Measurements from ENCODE around the gene EDAR.

- TF ChIP-seq CREB1 (IDR thresholded peaks at IDR 0.05; ENCODE audit: low read depth) (no peak), EP300 (IDR thresholded peaks at IDR 0.05; ENCODE audit: borderline replicate concordance) (no peak), TAF1 (IDR thresholded peaks at IDR 0.05; ENCODE audit: low read depth) (no peak), NFIC (IDR thresholded peaks at IDR 0.05) (no peak), USF1 (IDR thresholded peaks at IDR 0.05) (no peak), EGR1 (IDR thresholded peaks at IDR 0.05) (no peak), FOXM1 (IDR thresholded peaks at IDR 0.05; ENCODE audit: borderline replicate concordance, low read depth) (no peak), YY1 (IDR thresholded peaks at IDR 0.05; ENCODE audit: low read depth) (no peak), MAX (IDR thresholded peaks at IDR 0.05) (no peak), CEBPB (IDR thresholded peaks at IDR 0.05) (no peak)
- TF ChIP-seq, protein P1, sequence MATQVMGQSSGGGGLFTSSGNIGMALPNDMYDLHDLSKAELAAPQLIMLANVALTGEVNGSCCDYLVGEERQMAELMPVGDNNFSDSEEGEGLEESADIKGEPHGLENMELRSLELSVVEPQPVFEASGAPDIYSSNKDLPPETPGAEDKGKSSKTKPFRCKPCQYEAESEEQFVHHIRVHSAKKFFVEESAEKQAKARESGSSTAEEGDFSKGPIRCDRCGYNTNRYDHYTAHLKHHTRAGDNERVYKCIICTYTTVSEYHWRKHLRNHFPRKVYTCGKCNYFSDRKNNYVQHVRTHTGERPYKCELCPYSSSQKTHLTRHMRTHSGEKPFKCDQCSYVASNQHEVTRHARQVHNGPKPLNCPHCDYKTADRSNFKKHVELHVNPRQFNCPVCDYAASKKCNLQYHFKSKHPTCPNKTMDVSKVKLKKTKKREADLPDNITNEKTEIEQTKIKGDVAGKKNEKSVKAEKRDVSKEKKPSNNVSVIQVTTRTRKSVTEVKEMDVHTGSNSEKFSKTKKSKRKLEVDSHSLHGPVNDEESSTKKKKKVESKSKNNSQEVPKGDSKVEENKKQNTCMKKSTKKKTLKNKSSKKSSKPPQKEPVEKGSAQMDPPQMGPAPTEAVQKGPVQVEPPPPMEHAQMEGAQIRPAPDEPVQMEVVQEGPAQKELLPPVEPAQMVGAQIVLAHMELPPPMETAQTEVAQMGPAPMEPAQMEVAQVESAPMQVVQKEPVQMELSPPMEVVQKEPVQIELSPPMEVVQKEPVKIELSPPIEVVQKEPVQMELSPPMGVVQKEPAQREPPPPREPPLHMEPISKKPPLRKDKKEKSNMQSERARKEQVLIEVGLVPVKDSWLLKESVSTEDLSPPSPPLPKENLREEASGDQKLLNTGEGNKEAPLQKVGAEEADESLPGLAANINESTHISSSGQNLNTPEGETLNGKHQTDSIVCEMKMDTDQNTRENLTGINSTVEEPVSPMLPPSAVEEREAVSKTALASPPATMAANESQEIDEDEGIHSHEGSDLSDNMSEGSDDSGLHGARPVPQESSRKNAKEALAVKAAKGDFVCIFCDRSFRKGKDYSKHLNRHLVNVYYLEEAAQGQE (IDR thresholded peaks at IDR 0.05; ENCODE audit: low read depth), result no peak
These were observed 62.2 kb downstream of the EDAR start for GRCh38 chr2:108926561-108927380.

Measured in Ishikawa (cell line).